ENCODE measurements around the gene SCAMP4. TPM values are rescaled to one million over a fixed set of nuclear protein-coding genes. Genes with fewer than 3 reads are reported as not detected.
A peak's percentile ranks its signal among the peaks of the same experiment; 100 is the strongest.

The SCAMP4 gene
- total and polyA plus RNA-seq, 9 of the 15 experiments (the other 6 are each of a cell fraction or from before 2014, with no cell fraction given) = 0.81 to 45.9 (median 12.8) TPM

GRCh38 chr19:1875646-1876495, 29.3 kb upstream of the SCAMP4 start (continued):
- TF ChIP-seq ZNF407 (IDR thresholded peaks at IDR 0.05; ENCODE audit: low read depth) (no peak), BHLHE40 (IDR thresholded peaks at IDR 0.05; ENCODE audit: low read length) (peak; percentile 100), ATF1 (CRISPR knock-in tag; IDR thresholded peaks at IDR 0.05) (peak; percentile 53; the same call in 1 of the 2 replicates), ATF1 (tag; IDR thresholded peaks at IDR 0.05) (peak; percentile 92), ZBTB17 (CRISPR knock-in tag; IDR thresholded peaks at IDR 0.05) (peak; percentile 62; the same call in 1 of the 2 replicates), SRSF7 (optimal IDR thresholded peaks at IDR 0.05; ENCODE audit: low read depth, low read length) (no peak), NR0B1 (IDR thresholded peaks at IDR 0.05; ENCODE audit: partially characterized antibody) (no peak), KAT2B (IDR thresholded peaks at IDR 0.05; ENCODE audit: low read depth, low read length) (no peak), HNRNPK (IDR thresholded peaks at IDR 0.05; ENCODE audit: low read depth, low read length, poor library complexity, severe bottlenecking) (no peak), MBD1 (CRISPR knock-in tag; IDR thresholded peaks at IDR 0.05) (no peak), RB1 (IDR thresholded peaks at IDR 0.05; ENCODE audit: low read depth) (peak; percentile 98), PHB2 (IDR thresholded peaks at IDR 0.05; ENCODE audit: low read depth) (no peak), PCBP2 (IDR thresholded peaks at IDR 0.05; ENCODE audit: low read depth, low read length, poor library complexity, severe bottlenecking) (no peak), TAF7 (tag; IDR thresholded peaks at IDR 0.05) (0 out of 2 replicates have a peak, but pooled peaks have one; percentile 3), SIN3A (IDR thresholded peaks at IDR 0.05; ENCODE audit: borderline replicate concordance in 2 of 2, control insufficient read depth in 1 of 2, low read depth in 2 of 2, low read length in 2 of 2) (peak in 1 of 2 experiments; percentile 82; a peak in 1 of 4 replicates), SPI1 (IDR thresholded peaks at IDR 0.05; ENCODE audit: borderline replicate concordance, low read depth, low read length) (peak; percentile 92)

All from K562 (cell line).